Upper lobe of left lung (tissue), 6 donors: Measurements from ENCODE around the gene SLC9B1. TPM values are rescaled to one million over a fixed set of nuclear protein-coding genes. Genes with fewer than 3 reads are reported as not detected.

Source experiments
- ATAC-seq, 2 donors: fragments of 200-7000 bp; cut with Tn5 transposase; one replicate each; pipeline ENCODE4 v1.9.1; 2022; ENCODE audit warnings: mild to moderate bottlenecking in 2 of 2, moderate library complexity in 2 of 2; ENCODE audit not compliant: low FRiP score in 2 of 2
- DNase-seq, 2 donors: peaks; one replicate each; pipeline ENCODE4 v3.0.0-alpha.2; 2019 to 2020
- H3K27ac ChIP-seq, 4 donors: fragments of 200-600 bp; sonication (generic); one replicate each; pipeline ENCODE4 v1.5.1; 2016 to 2019
- H3K27me3 ChIP-seq, 4 donors: fragments of 200-600 bp; sonication (generic); one replicate each; pipeline ENCODE4 v1.5.1; 2017 to 2019
- H3K36me3 ChIP-seq, 4 donors: fragments of 200-600 bp; sonication (generic); one replicate each; pipeline ENCODE4 v1.5.1; 2016 to 2019
- H3K4me1 ChIP-seq, 4 donors: fragments of 200-600 bp; sonication (generic); one replicate each; pipeline ENCODE4 v1.5.1; 2018 to 2019
- H3K4me3 ChIP-seq, 4 donors: fragments of 200-600 bp; sonication (generic); one replicate each; pipeline ENCODE4 v1.5.1; 2017 to 2019; ENCODE audit warnings: mild to moderate bottlenecking in 2 of 4, moderate library complexity in 1 of 4
- H3K9me3 ChIP-seq, 4 donors: fragments of 200-600 bp; sonication (generic); one replicate each; pipeline ENCODE4 v1.5.1; 2018 to 2019
- EP300 ChIP-seq, 4 donors: sonication (generic); formaldehyde crosslinking; IDR thresholded peaks; one replicate each; pipeline ENCODE4 v1.5.1; 2017; ENCODE audit warnings: antibody characterized with exemption in 4 of 4, control low read depth in 2 of 4
- POLR2A ChIP-seq, 4 donors: fragments of 450-650 bp; IDR thresholded peaks; one replicate each; pipeline ENCODE4 v1.5.1; 2016 to 2017; ENCODE audit warnings: antibody characterized with exemption in 4 of 4, mild to moderate bottlenecking in 2 of 4
- POLR2AphosphoS5 ChIP-seq, 2 donors: sonication (generic); formaldehyde crosslinking; IDR thresholded peaks; one replicate each; pipeline ENCODE4 v1.5.1; 2017; ENCODE audit warnings: antibody characterized with exemption in 2 of 2
- WGBS, 2 donors: methylation state at CpG; one replicate each; pipeline ENCODE4 v1.1.5; 2017 to 2018; 5-methylcytosine and 5-hydroxymethylcytosine counted together
- total RNA-seq, 6 donors: library from RNA; depleted of rRNA in 4 of 6; stranded (reverse); fragments of >200 nt in 4 of 6; gene quantifications; one replicate each; pipeline versions ENCODE4 v1.1.0 to v1.2.1, GENCODE V29; 2016 to 2021
- TF ChIP-seq, protein P1 (sequence below), 6 experiments: fragments of 450-650 bp in 4 of 6; fragments of 200-600 bp in 2 of 6; sonication (generic) in 2 of 6; IDR thresholded peaks; one replicate each; pipeline ENCODE4 v1.5.1; 2016 to 2019; ENCODE audit warnings: antibody characterized with exemption in 6 of 6
- donor health status: DM: no; HTN: no; CAD: no; lungs with moderate emphysema.
- donor health status: DM: no; HTN: yes; CAD: no; lungs with severe emphysema.

The SLC9B1 gene
- total RNA-seq, 6 donors from 2014 or later: 0.44 to 1.4 (median 0.62) TPM; not detected in 2

DNA sequence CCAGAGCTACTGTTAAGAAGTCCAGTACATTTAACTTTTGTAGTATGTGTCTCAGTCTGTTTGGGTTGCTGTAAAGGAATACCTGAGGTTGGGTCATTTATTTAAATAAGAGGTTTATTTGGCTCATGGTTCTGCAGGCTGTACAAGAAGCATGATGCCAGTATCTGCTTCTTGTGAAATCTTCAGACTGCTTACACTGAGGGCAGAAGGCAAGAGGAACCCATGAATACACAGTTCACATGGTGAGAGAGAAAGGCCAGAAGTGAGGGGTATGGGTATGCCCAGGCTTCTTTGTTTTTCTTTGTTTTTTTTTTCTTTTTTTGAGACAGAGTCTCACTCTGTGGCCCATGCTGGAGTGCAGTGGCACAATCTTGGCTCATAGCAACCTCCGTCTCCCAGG lies 156.8 kb downstream of the SLC9B1 start:
- 100% methylated on average over 1 of the region's 1 CpG for WGBS, 2 donors
- ATAC-seq: peak in 1 of 2 donors; percentile 58

DNA sequence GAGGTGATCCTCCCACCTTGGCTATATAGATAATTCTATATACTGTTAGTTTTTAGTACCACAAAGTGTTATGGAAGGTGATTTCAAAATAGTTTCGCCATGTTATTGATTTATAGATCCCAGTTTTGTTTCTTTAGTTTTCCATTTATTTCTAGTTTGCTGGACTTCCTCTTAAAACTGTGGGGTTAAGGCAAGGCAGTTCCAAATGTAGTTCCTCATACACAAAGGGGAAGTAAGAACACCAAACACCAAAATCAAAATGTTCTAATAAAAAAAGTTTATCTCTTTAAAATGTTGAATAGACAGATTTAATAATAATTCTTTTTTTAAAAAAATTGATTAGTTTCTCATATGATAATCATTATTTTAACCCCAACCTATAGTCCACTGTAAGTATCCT lies 157.5 kb downstream of the SLC9B1 start:
- Histone ChIP-seq H3K36me3 (no peaks in the 10 kb centered on the region), H3K9me3 (peaks cover 4 to 14% (median 8%) of the 10 kb centered on the region in 4 donors), H3K27me3 (no peaks in the 10 kb centered on the region), H3K4me1 (no peaks in the 10 kb centered on the region), H3K4me3 (no peak overlapping the region), H3K27ac (no peak overlapping the region)
- ATAC-seq: peak in 1 of 2 donors; percentile 67
- TF ChIP-seq, protein P1, sequence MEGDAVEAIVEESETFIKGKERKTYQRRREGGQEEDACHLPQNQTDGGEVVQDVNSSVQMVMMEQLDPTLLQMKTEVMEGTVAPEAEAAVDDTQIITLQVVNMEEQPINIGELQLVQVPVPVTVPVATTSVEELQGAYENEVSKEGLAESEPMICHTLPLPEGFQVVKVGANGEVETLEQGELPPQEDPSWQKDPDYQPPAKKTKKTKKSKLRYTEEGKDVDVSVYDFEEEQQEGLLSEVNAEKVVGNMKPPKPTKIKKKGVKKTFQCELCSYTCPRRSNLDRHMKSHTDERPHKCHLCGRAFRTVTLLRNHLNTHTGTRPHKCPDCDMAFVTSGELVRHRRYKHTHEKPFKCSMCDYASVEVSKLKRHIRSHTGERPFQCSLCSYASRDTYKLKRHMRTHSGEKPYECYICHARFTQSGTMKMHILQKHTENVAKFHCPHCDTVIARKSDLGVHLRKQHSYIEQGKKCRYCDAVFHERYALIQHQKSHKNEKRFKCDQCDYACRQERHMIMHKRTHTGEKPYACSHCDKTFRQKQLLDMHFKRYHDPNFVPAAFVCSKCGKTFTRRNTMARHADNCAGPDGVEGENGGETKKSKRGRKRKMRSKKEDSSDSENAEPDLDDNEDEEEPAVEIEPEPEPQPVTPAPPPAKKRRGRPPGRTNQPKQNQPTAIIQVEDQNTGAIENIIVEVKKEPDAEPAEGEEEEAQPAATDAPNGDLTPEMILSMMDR (IDR thresholded peaks at IDR 0.05): no peak
- TF ChIP-seq POLR2A (IDR thresholded peaks at IDR 0.05) (no peak), POLR2AphosphoS5 (IDR thresholded peaks at IDR 0.05) (no peak), EP300 (IDR thresholded peaks at IDR 0.05) (no peak)
- 64 to 78% methylated on average over 1 of the region's 1 CpG for WGBS, 2 donors
- DNase-seq: no peak

More for the DNA sequence above, 156.8 kb downstream of the SLC9B1 start:
- DNase-seq: no peak
- Histone ChIP-seq H3K9me3 (peaks cover 4 to 14% (median 8%) of the 10 kb centered on the region in 4 donors), H3K36me3 (no peaks in the 10 kb centered on the region), H3K27ac (peak overlapping the region in 1 of 4 donors; percentile 8), H3K4me1 (peaks cover 4 to 7% (median 5%) of the 10 kb centered on the region in 4 donors), H3K27me3 (no peaks in the 10 kb centered on the region), H3K4me3 (no peak overlapping the region)
- TF ChIP-seq POLR2A (IDR thresholded peaks at IDR 0.05) (no peak), EP300 (IDR thresholded peaks at IDR 0.05) (no peak), POLR2AphosphoS5 (IDR thresholded peaks at IDR 0.05) (no peak)
- TF ChIP-seq, protein P1 (IDR thresholded peaks at IDR 0.05): no peak

- no peaks in the 10 kb centered on the region for H3K4me1 ChIP-seq
- 75 to 91% methylated on average over 2 of the region's 2 CpGs for WGBS, 2 donors
- no peaks in the 10 kb centered on the region for H3K36me3 ChIP-seq
- no peak for DNase-seq
- no peak overlapping the region for H3K4me3 ChIP-seq
- ATAC-seq: peak in 1 of 2 donors; percentile 56
- peaks cover 4 to 14% (median 8%) of the 10 kb centered on the region in 4 donors for H3K9me3 ChIP-seq
- no peaks in the 10 kb centered on the region for H3K27me3 ChIP-seq
- TF ChIP-seq, protein P1 (IDR thresholded peaks at IDR 0.05): no peak
- TF ChIP-seq POLR2AphosphoS5 (IDR thresholded peaks at IDR 0.05) (no peak), EP300 (IDR thresholded peaks at IDR 0.05) (no peak), POLR2A (IDR thresholded peaks at IDR 0.05) (no peak)
- H3K27ac ChIP-seq: no peak overlapping the region
Observed at GRCh38 chr4:102860611-102861324, 158.7 kb downstream of the SLC9B1 start.

- ATAC-seq: no peak
- no peak overlapping the region for H3K27ac ChIP-seq
- DNase-seq: no peak
- WGBS, 2 donors: 85 to 88% methylated on average over 2 of the region's 2 CpGs
- H3K4me1 ChIP-seq: no peaks in the 10 kb centered on the region
- H3K36me3 ChIP-seq: no peaks in the 10 kb centered on the region
- no peaks in the 10 kb centered on the region for H3K27me3 ChIP-seq
- TF ChIP-seq EP300 (IDR thresholded peaks at IDR 0.05): no peak
- TF ChIP-seq, protein P1 (IDR thresholded peaks at IDR 0.05): no peak
- no peak for TF ChIP-seq POLR2AphosphoS5 (IDR thresholded peaks at IDR 0.05)
- no peak for TF ChIP-seq POLR2A (IDR thresholded peaks at IDR 0.05)
- H3K9me3 ChIP-seq: peaks cover 4 to 14% (median 8%) of the 10 kb centered on the region in 4 donors
- no peak overlapping the region for H3K4me3 ChIP-seq
Observed at GRCh38 chr4:102858828-102859464, 160.6 kb downstream of the SLC9B1 start.

Other genes with a start within 250 kb of the SLC9B1 start
- gene UBE2D3, start 192.2 kb downstream of the SLC9B1 start, total RNA-seq: 100 to 1,000 TPM; 215 to 376 (median 317) TPM
- 10 to 100 TPM in 4 of 6 donors, 1 to 10 TPM in 2; 1.3 to 30.3 (median 18.3) TPM for gene CISD2, start 150.7 kb downstream of the SLC9B1 start, total RNA-seq
- gene SLC9B2, start 57.1 kb upstream of the SLC9B1 start, total RNA-seq: 10 to 100 TPM in 1 of 6 donors, 1 to 10 TPM in 4, under 1 TPM in 1; 1.00 to 18.9 (median 4.3) TPM
- 10 to 100 TPM; 34.6 to 80.1 (median 56.8) TPM for gene BDH2, start 80.1 kb upstream of the SLC9B1 start, total RNA-seq
- gene CENPE, start 178.6 kb upstream of the SLC9B1 start, total RNA-seq: 1 to 10 TPM; 1.0 to 4.2 (median 1.6) TPM